Cardiac fibroblast (primary cell): ENCODE data around the gene PPDPF.

Experiments
- DNase-seq, 2 donors: peaks; one replicate each; pipeline versions ENCODE4 v3.0.0 to v3.0.0-alpha.2; 2010; ENCODE audit warnings: low read depth in 2 of 2
- H3K4me3 ChIP-seq, 2 donors: replicated peaks in 1 of 2; 1 replicate in 1 of 2; 2 replicates in 1 of 2; pipeline ENCODE4 v1.5.1; 2011; ENCODE audit warnings: low read depth in 2 of 2, low read length in 2 of 2, mild to moderate bottlenecking in 2 of 2, moderate library complexity in 1 of 2
- TF ChIP-seq, protein P1 (sequence below): IDR thresholded peaks from one replicate; pipeline ENCODE4 v1.5.1; 2011; ENCODE audit warnings: low read depth, mild to moderate bottlenecking, low read length, inconsistent platforms

Gene PPDPF

GRCh38 chr20:63530788-63531160 lies 10.2 kb downstream of the PPDPF start:
- no peak overlapping the region for H3K4me3 ChIP-seq
- DNase-seq: no peak
- TF ChIP-seq, protein P1, sequence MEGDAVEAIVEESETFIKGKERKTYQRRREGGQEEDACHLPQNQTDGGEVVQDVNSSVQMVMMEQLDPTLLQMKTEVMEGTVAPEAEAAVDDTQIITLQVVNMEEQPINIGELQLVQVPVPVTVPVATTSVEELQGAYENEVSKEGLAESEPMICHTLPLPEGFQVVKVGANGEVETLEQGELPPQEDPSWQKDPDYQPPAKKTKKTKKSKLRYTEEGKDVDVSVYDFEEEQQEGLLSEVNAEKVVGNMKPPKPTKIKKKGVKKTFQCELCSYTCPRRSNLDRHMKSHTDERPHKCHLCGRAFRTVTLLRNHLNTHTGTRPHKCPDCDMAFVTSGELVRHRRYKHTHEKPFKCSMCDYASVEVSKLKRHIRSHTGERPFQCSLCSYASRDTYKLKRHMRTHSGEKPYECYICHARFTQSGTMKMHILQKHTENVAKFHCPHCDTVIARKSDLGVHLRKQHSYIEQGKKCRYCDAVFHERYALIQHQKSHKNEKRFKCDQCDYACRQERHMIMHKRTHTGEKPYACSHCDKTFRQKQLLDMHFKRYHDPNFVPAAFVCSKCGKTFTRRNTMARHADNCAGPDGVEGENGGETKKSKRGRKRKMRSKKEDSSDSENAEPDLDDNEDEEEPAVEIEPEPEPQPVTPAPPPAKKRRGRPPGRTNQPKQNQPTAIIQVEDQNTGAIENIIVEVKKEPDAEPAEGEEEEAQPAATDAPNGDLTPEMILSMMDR: no peak

DNA sequence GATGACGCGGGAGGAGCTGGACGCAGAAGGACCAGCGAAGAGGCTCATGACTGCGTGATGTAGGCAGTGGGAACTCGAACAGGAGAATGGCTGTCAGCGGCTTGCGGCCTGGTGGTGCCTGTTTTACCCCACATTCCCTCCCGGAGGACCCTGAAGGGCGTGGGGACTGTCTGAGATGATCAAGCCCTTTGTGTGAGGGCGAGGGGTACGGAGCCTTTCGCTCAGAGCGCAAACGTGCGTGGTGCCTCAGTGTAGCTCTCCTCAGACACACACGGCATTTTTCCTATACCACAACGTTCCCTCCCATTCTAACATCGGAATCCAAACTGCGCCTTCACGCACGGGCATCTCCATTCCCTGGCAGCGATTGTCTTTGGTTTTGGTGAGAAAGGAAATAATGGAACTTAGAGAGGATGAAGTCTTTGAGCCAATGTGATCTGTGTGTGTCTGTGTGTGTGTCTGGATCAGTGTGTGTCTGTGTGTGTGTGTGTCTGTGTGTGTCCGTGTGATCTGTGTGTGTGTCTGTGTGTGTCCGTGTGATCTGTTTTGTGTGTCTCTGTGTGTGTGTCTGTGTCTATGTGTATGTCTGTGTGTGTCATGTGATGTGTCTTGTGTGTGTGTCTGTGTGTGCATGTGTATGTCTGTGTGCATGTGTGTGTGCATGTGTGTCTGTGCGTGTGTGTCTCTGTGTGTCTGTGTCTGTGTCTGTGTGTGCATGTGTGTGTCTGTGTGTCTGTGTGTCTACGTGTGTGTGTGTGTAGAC lies 11.3 kb downstream of the PPDPF start:
- DNase-seq: no peak
- TF ChIP-seq, protein P1: no peak

GRCh38 chr20:63532449-63532971 lies 11.9 kb downstream of the PPDPF start:
- TF ChIP-seq, protein P1: no peak
- DNase-seq: no peak

More for the DNA sequence above, 11.3 kb downstream of the PPDPF start:
- H3K4me3 ChIP-seq: no peak overlapping the region

DNA sequence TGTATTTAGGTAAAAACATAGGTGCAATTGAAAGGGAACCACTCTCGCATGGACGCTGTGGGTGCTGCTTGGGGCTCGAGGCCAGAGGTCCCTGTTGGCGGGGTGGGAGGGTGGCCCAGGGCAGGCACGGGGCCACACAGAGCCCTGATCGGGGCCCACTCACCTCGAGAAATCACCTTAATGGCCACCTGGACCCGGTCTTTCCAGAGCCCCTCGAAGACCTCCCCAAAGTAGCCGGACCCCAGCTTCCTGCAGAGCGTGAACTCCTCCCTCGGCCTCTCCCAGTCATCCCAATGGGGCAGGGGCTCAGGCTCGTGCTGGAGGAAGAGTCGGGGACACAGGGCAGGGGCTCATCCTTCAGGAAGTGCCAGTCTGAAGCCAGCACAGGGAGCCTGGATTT lies 12.8 kb downstream of the PPDPF start:
- DNase-seq: no peak
- no peak overlapping the region for H3K4me3 ChIP-seq
- TF ChIP-seq, protein P1: no peak

More at GRCh38 chr20:63532449-63532971, 11.9 kb downstream of the PPDPF start:
- no peak overlapping the region for H3K4me3 ChIP-seq

DNA sequence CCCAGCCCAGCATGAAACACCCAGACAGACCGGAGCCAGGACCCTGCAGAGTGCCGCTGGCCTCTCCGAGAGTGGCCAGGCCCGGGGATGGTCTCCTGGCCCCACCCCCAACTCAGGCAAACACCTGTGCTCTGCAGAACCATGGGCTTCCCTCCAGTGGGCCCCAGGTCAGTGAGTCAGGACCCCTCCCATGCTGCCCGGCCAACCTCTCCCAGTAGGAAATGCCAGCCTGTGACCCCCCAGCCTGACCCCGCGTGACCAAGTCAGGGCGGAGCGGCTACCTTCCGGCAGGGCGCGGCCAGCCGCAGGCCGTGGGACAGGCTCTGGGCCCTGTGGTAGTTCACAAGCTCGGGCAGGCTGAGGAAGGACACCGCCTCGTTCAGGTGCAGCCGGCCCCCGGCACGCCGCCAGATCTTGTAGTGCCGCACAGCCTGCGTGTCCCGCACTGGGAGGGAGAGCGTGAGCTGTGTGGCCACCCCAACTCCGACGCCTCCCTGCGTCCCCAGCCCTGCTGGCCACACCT lies 13.4 kb downstream of the PPDPF start:
- H3K4me3 ChIP-seq: no peak overlapping the region
- no peak for DNase-seq
- TF ChIP-seq, protein P1: no peak

DNA sequence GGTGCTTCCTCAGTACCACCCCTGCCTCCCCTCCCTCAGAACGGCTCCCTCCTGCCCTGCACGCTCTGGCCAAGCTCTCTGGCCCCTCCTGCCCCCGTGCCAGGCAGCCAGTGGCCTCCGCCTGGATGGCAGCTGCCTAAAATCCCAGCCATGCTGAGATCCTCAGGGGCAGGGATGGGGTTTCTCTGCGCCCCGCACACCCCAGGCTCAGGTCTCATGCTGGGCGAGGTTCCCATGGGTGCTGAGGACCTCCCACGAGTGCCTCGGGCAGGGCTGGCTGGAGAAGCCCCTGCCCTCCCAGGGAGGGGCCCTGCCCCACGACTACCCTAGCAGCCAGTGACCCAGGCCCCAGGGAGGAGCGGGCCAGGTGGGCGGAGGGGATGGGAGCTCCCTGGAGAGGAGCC lies 13.9 kb downstream of the PPDPF start:
- H3K4me3 ChIP-seq: no peak overlapping the region
- no peak for DNase-seq
- TF ChIP-seq, protein P1: no peak
